Heart right ventricle (tissue), 16 donors: ENCODE results near the gene TMPRSS6. TPM values are rescaled to one million over a fixed set of nuclear protein-coding genes. Genes with fewer than 3 reads are reported as not detected.

ENCODE experiments used
- ATAC-seq, 8 donors: fragments of 200-7000 bp; cut with Tn5 transposase; one replicate each; pipeline ENCODE4 v1.9.1; 2020; ENCODE audit warnings: mild to moderate bottlenecking in 8 of 8, moderate library complexity in 8 of 8, moderate number of reproducible peaks in 1 of 8
- DNase-seq, 2 donors: peaks; one replicate each; pipeline ENCODE4 v3.0.0-alpha.2; 2020
- H3K27ac ChIP-seq, 10 donors: fragments of 200-600 bp; sonication (generic) in 2 of 10; one replicate each; pipeline versions ENCODE4 v1.5.0 to v1.8.0; 2020 to 2022; ENCODE audit warnings: mild to moderate bottlenecking in 3 of 10
- H3K27me3 ChIP-seq, 7 donors: fragments of 200-600 bp; one replicate each; pipeline ENCODE4 v1.8.0; 2021 to 2022; ENCODE audit warnings: mild to moderate bottlenecking in 2 of 7
- H3K36me3 ChIP-seq, 9 donors: fragments of 200-600 bp; sonication (generic) in 1 of 9; one replicate each; pipeline versions ENCODE4 v1.5.0 to v1.8.0; 2020 to 2022; ENCODE audit warnings: mild to moderate bottlenecking in 2 of 9
- H3K4me1 ChIP-seq, 9 donors: fragments of 200-600 bp; sonication (generic) in 1 of 9; one replicate each; pipeline versions ENCODE4 v1.5.0 to v1.8.0; 2020 to 2022; ENCODE audit warnings: mild to moderate bottlenecking in 4 of 9
- H3K4me3 ChIP-seq, 10 donors: fragments of 200-600 bp; sonication (generic) in 2 of 10; one replicate each; pipeline versions ENCODE4 v1.5.0 to v1.8.0; 2020 to 2022; ENCODE audit warnings: mild to moderate bottlenecking in 7 of 10, moderate library complexity in 2 of 10
- H3K9me3 ChIP-seq, 11 donors: fragments of 200-600 bp in 10 of 11; sonication (generic) in 2 of 11; one replicate each; pipeline versions ENCODE4 v1.5.0 to v1.8.0; 2013 to 2022; ENCODE audit warnings: mild to moderate bottlenecking in 2 of 11, control low read depth in 1 of 11, moderate library complexity in 1 of 11
- CTCF ChIP-seq, 9 donors: fragments of 200-600 bp; sonication (generic) in 2 of 9; IDR thresholded peaks; one replicate each; pipeline versions ENCODE4 v1.5.0 to v1.8.0; 2021 to 2022; ENCODE audit warnings: antibody characterized with exemption in 9 of 9, mild to moderate bottlenecking in 5 of 9, moderate library complexity in 1 of 9
- WGBS, 2 donors: extraction: QIAGEN DNeasy Blood & Tissue Kit; methylation state at CpG; one replicate each; pipeline ENCODE4 v1.1.7; 2013; ENCODE audit warnings: inconsistent platforms in 1 of 2; 5-methylcytosine and 5-hydroxymethylcytosine counted together
- intact Hi-C, 10 donors: fragments of 100-400 bp; cut with DNase I; formaldehyde crosslinking; loops; one replicate each; pipeline versions ENCODE4 v1.11.1 to v1.14.2; 2022
- polyA plus RNA-seq, 2 donors: library from polyadenylated mRNA; stranded (reverse); fragments of 200-250 nt; gene quantifications; one replicate each; pipeline ENCODE4 v1.2.3, GENCODE V29; 2013
- total RNA-seq, 10 donors: library from RNA; stranded (reverse); fragmentation: NEBNext Ultra II Directional in 3 of 10; extraction: Animal tissue kit (Norgen Biotek cat#: 25700) in 3 of 10; gene quantifications; one replicate each; pipeline versions ENCODE4 v1.2.1 to v1.2.4, GENCODE V29; 2021 to 2023
- donor health status: Arrhythmogenic right ventricular cardiomyopathy.
- donor health status: ischemic (EF 13 %, LVEDD 7.1; RV severe dilation, severe dysfunction).
- donor health status: healthy with polysubstance abuse.
- donor health status: DM: no; HTN: yes; CAD: no.
- donor health status: DM: no; HTN: no; CAD: no.
- donor health status: ischemic (EF 25% LVEDD 6.9; RV normal size, moderate dysfunction).
- donor health status: ischemic (EF 25% LVEDD 5.7; RV mildly dilated, moderate dysfunction).
- donor health status: healthy.
- donor health status: DM: yes; HTN: yes; CAD: no.
- donor health status: Ischemic cardiomyopathy.
- donor health status: ischemic (EF 35%, LVEDD 5.7; RV mildly dilated, moderate dysfunction).
- donor health status: nonischemic (EF 11% LVEDD 7.7; RV severe dilation, severe dysfunction).
- donor health status: DM: yes; HTN: yes; CAD: no.
- donor health status: PGD.
- donor health status: ischemic (EF 29% LVEDD 5.4; RV normal size, mild dysfunction).
- donor health status: nonischemic (EF 23%, LVEDD 6.1; RV moderate dilation, normal function).

Gene TMPRSS6
- total and polyA plus RNA-seq, 12 donors = not detected

GRCh38 chr22:37089434-37089833 is 20.1 kb downstream of the TMPRSS6 start:
- no peak for TF ChIP-seq CTCF (IDR thresholded peaks at IDR 0.05)
- intact Hi-C loops = no loop called here
- 55 to 56% methylated on average over 12 of the region's 12 CpGs for WGBS, 2 donors
- no peak for ATAC-seq
- Histone ChIP-seq H3K9me3 (no peaks in the 10 kb centered on the region), H3K36me3 (no peaks in the 10 kb centered on the region), H3K4me3 (no peak overlapping the region), H3K4me1 (no peaks in the 10 kb centered on the region), H3K27ac (no peak overlapping the region), H3K27me3 (peaks cover 0 to 62% (median 29%) of the 10 kb centered on the region in 7 donors)
- no peak for DNase-seq

- no peak for DNase-seq
- H3K27ac ChIP-seq = no peak overlapping the region
- H3K9me3 ChIP-seq = no peaks in the 10 kb centered on the region
- ATAC-seq = no peak
- H3K27me3 ChIP-seq = peaks cover 0 to 60% (median 27%) of the 10 kb centered on the region in 7 donors
- no peaks in the 10 kb centered on the region for H3K36me3 ChIP-seq
- no peak overlapping the region for H3K4me3 ChIP-seq
- intact Hi-C loops = no loop called here
- 73 to 84% methylated on average over 17 of the region's 17 CpGs for WGBS, 2 donors
- no peaks in the 10 kb centered on the region for H3K4me1 ChIP-seq
- TF ChIP-seq CTCF (IDR thresholded peaks at IDR 0.05) = no peak
These were observed 20.6 kb downstream of the TMPRSS6 start for GRCh38 chr22:37088750-37089408.

- 31 to 34% methylated on average over 6 of the region's 6 CpGs for WGBS, 2 donors
- DNase-seq (no peak), ATAC-seq (no peak)
- H3K27ac ChIP-seq = no peak overlapping the region
- no peaks in the 10 kb centered on the region for H3K9me3 ChIP-seq
- H3K4me3 ChIP-seq = no peak overlapping the region
- H3K4me1 ChIP-seq = no peaks in the 10 kb centered on the region
- H3K36me3 ChIP-seq = no peaks in the 10 kb centered on the region
- peaks cover 0 to 55% (median 27%) of the 10 kb centered on the region in 7 donors for H3K27me3 ChIP-seq
- intact Hi-C loops = no loop called here
- no peak for TF ChIP-seq CTCF (IDR thresholded peaks at IDR 0.05)
These were observed 21.4 kb downstream of the TMPRSS6 start for GRCh38 chr22:37088108-37088605.

GRCh38 chr22:37086184-37086583 is 23.3 kb downstream of the TMPRSS6 start:
- WGBS, 2 donors = 72 to 76% methylated on average over 15 of the region's 15 CpGs
- no peak for ATAC-seq
- no peak overlapping the region for H3K27ac ChIP-seq
- intact Hi-C loops = no loop called here
- H3K36me3 ChIP-seq = no peaks in the 10 kb centered on the region
- peaks cover 0 to 48% (median 27%) of the 10 kb centered on the region in 7 donors for H3K27me3 ChIP-seq
- no peaks in the 10 kb centered on the region for H3K9me3 ChIP-seq
- H3K4me1 ChIP-seq = no peaks in the 10 kb centered on the region
- no peak for TF ChIP-seq CTCF (IDR thresholded peaks at IDR 0.05)
- DNase-seq = no peak
- H3K4me3 ChIP-seq = no peak overlapping the region
